NCI-H2227 (cell line): ENCODE results near the gene MCAT.
A peak's percentile ranks its signal among the peaks of the same experiment; 100 is the strongest.

Experiments used
- DNase-seq: peaks from one replicate; lab custom pipeline; 2025; ENCODE audit not compliant: unreplicated experiment; lab: John Stamatoyannopoulos, UW

The MCAT gene

GRCh38 chr22:43142880-43143562 lies at the start of gene MCAT:
TSS of gene MCAT (minus strand) at chr22:43143398. CDS start at chr22:43143348, 50 bp downstream.
- DNase-seq: peak; percentile 87

GRCh38 chr22:43191831-43192230 lies 48.6 kb upstream of the MCAT start:
- no peak for DNase-seq

- no peak for DNase-seq
Observed at GRCh38 chr22:43188829-43189545, 45.8 kb upstream of the MCAT start.

- DNase-seq: peak; percentile 94
Observed at GRCh38 chr22:43187171-43188099, 44.2 kb upstream of the MCAT start.

DNA sequence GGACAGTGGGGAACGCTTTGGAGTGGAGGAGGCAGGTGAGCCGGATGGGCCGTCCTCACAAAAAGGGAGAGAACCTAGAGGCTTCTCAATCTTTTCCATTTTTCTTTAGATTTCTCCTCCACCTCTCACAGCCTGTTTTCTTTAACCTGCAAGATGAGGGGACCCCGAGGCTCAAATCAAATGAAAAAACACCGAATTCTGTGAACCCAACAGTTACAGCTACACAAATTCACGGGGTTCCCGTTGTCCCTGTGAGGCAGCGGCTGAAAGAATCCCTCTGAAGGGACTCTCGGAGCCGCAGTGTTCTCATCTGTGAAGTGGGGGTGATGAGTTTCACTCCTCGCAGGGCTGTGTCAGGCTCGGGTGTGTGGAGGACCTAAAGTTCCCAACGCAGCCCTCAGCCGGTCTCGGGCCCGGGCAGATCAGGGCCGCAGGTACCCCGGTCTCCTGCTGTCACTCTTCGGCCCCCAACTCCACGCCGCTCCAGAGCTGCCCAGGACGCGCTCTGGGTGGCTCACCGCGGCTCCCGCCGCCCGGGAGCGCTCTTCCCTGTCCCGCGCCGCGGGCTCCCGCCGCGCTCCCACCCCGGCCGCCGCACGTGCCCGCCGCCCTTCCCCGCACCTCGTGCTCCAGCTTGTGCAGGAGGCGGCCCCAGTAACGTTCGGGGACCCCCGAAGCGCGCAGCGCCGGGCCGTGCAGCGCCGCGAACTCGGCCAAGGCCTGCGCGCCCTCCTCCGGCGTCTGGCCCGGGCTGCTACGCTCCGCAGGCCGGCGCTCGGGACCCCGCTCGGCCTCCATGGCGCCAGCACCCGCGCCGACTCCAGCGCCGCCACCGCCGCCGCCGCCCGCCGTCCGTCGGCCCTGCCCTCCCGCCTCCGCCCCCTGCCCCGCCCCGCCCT lies 43.3 kb upstream of the MCAT start, which contains the start of gene TTLL12:
TSS of gene TTLL12 (minus strand) at position 863 of the 899 bp plus-strand sequence. CDS start at position 798, 65 bp downstream.
- DNase-seq: peak; percentile 63

DNA sequence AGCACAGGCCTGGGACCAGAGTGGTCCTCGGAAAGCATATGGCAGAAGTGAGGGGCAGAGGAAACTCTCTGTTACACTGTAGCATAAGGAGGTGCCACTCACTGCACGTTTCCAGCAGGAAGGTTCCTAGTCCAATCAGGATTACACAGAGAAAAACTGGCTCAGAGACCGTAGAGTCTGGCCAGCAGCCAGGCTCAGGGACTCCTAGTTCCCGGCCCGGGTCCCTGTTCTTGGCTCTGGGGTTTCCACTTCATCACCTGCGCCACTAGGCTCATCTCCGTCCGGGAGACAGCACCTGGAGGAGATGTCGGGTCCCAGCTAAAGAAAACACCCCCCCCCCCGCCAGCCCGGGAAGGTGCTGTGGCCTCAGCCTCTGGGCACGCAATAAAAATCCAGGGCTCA lies 42.7 kb upstream of the MCAT start:
- peak; percentile 34 for DNase-seq

- DNase-seq: no peak
Observed at GRCh38 chr22:43183496-43184277, 40.5 kb upstream of the MCAT start.

GRCh38 chr22:43182726-43183125 lies 39.5 kb upstream of the MCAT start:
- DNase-seq: no peak

DNA sequence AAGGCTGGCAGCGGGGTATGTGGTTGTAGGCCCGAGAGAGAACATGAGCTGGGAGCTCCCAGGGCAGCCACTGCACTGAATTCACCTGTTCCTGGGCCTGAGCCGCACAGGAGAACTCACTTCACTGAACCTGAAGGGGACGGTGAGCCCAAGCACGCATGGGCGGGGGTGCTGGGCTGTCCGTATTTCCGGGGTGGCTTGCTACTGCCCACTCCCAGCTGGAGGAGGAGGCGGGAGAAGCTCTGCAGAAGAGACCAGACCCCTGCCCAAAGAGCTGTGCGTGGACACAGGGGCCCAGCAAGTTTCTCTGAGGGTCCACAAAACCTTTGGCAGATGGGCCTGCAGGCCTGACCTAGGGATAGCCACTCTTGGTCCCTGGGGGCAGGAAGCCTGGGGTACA lies 38.9 kb upstream of the MCAT start:
- DNase-seq: no peak

GRCh38 chr22:43181321-43182076 lies 38.3 kb upstream of the MCAT start:
- no peak for DNase-seq

- DNase-seq: no peak
Observed at GRCh38 chr22:43180670-43181069, 37.5 kb upstream of the MCAT start.

DNA sequence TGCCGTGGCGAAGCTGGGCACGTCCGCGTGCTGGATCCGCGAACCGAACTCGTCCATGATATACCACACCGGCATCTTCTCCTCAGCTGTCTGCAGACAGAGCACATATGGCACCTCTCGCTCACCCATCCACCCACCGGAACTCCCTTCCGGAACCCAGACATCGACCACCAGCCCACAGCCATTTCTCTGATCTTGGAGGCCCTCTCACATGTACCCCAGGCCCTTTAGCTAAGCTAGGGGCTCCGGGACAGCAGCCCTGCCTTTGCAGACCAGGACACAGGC lies 36.7 kb upstream of the MCAT start:
- DNase-seq: no peak

GRCh38 chr22:43179146-43179910 lies 36.1 kb upstream of the MCAT start:
- no peak for DNase-seq

- no peak for DNase-seq
Observed at GRCh38 chr22:43177479-43177878, 34.3 kb upstream of the MCAT start.

DNA sequence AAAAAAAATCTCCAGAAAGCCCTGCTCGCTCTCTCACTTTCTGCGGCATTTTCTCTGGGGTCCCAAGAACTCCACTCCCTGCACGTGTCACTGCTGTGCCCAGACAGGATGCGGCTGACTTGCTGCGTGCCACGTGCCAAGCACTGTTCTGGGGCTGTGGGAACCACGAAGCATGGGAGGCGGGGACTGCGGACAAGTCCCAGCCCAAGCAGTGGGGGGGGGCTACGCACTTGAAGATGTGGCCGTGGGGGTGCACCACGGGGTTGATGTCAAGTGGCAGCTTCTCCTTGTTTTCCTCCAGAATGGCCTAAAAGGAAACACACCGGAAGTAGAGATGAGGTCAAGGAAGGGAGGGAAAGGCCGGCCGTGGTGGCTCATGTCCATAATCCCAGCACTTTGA lies 32.9 kb upstream of the MCAT start:
- no peak for DNase-seq

DNA sequence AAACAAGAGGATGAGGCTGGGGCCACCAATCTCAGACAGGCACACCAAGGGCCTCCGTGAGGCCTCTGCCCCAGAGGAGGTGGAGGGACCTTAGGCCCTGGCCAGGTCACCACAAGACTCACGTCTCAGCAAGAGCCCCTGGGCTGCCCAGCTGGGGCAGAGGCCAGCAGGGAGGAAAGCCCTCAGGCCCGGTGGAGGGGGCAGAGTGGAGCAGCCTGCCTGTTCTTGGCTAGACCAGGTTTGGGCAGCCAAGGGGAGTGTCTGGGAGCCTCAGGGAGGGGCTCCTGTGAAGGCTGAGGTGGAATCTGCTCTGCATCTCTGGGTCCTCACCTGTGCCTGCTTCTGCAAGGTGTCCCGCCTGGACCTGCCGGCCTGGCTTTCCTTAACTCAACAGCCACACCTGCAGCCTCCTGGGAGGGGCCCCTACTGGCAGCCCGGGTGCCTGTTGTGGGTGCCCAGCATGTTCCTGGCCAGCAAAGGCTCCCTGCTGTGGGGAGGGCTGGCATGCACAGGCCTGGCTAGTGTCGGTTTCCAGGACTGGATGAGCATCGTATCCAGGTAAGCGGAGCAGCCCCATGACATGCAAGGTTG lies 31.8 kb upstream of the MCAT start:
- DNase-seq: no peak

- no peak for DNase-seq
Observed at GRCh38 chr22:43173976-43174720, 30.9 kb upstream of the MCAT start.
